ENCODE measurements around the gene AJAP1.

Gene AJAP1

DNA sequence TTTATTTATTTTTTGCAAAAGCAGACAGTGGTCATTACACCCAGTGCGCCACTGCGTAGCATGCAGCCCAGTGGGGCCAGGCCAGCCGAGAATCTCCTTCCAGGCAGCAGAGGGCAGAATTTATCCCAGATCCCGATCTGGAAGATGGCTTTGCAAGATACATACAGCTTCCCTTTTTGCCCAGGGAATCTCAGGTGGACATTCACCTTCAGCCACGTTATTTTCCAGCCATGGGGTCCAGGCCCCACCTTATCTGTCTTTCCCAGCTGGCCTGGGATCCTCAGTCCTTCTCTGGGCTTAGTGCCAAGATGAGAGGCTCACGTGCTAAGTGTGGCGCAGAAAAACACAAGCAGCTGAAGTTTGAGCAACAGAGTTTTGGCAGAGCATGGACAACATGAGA lies 123.6 kb downstream of the AJAP1 start:
- DNase-seq = no peak

DNA sequence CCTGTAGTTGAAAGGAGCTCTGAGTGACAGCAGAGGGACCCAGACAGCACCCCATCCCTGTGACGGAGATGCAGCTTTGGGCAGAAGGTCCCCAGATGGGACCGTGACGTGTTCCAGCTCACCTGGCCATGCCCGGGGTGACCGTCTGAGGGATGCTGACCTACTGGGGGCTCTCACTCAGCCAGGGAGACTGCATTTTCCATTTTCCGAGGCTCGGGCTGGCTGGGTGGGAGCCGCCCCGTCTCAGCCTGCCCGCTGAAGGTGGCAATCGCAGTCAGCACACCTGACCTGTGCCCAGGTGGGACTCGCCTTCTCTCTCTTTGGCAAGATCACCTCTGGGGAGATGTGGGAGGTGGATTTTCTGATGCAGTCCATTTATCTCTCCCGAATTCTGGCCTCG lies 127.2 kb downstream of the AJAP1 start:
- DNase-seq = no peak

DNA sequence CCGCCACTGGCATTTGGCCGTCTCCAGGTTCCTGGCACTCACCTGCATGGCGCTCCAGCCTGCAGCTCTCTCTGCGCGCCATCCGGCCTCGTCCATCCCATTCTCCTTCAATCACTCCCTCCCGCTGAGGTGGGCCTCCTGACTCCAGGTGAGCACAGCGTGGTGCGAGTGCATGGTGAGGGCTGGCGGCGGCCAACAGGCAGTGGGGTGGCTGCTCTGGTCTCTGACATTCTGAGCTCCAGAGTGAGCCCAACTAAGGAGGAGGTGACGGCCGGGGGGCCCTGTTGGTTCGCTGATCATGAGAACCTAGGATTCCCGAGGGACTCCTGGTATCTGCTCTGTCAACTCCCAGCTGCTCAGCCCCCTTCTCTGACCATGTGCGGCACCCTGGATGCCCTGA lies 130.4 kb downstream of the AJAP1 start:
- DNase-seq = no peak

DNA sequence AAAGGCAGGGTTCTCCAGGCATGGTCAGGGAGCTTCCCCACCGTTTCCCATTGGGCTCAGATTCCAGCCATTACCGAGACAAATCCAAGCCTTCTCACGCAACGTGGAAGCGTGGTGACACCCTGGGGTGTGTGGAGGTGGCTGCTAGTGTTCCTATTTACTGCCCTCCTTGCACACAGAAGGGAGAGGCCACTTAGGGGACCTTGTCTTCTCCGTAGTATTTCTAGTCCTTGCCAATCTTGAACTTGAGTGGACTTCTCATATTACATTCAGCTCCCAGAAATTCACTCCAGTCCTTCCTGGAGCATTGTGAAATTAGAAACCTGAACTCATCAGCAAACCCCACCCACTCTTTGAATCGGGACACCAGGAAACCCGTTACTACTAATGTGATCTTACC lies 131.6 kb downstream of the AJAP1 start:
- DNase-seq = no peak

DNA sequence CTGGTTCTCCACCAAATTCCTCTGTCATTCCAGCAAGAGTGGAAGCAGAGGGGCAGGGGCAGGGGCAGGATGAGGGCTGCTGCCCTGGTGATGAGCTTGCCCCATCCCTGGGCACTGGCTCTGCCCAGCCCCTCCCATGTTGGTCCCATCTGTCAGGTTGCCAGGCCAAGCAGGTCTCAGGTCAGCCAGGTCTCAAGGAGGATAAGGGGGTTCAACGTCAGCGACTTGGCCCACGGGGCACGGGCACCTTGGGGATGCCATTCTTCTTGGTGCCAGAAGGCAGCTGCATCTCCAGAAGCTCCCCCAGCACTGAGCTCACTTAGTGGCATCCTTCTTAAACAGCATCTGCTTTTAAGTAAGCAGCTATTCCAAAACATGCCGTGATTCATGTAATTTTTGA lies 133.1 kb downstream of the AJAP1 start:
- no peak for DNase-seq

DNA sequence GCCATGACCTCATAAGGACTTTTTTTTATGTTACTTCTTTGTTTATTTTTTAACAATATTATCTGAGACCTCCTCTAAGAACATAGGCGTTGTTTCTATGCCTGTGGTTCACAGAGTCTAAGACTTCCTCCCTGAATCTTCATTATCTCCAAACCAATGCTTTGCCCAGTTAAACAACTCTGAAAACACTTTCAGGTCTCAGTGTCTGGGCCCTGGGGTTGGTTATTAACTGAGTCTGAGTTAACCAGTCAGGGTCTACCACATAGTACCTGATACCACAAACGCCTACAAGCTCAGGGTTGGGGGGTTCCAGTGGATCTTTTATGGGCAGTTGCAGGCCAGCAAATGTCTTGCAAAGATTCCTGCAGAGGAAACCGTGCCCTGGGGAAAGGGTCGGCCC lies 138.2 kb downstream of the AJAP1 start:
- no peak for DNase-seq

DNA sequence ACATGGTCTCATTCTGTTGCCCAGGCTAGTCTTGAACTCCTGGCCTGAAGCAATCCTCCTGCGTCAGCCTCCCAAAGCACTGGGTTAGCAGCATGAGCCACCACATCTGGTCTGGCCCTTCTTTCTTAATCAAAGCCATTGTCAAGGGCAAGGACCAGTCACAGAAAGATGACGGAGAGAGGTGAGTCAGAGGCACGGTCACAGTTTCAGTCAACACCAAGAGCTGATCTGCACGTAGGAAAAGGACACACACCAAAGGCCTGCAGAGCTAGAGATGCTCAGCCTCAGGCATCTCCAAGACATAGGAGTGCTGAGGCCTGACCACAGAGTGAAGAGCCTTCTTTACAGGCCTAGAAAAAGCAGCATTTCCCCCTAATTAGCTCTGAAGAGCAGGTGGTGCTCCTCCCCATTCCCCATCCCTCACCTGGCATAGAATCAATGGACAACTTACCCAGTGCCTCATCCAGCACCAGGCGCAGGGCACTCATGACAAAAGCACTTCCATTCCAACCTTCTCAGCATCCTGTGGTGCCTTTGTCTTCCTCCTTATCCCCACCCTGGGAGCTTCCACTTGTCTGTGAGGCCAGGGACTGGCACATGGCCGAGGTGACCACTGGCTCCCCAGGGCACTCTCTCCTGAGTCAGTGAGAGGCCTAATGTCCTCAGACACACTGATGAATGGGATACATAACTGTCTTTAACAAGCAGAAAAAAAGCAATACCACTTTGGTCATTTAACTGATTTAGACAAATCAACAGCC lies 139.8 kb downstream of the AJAP1 start:
- no peak for DNase-seq

DNA sequence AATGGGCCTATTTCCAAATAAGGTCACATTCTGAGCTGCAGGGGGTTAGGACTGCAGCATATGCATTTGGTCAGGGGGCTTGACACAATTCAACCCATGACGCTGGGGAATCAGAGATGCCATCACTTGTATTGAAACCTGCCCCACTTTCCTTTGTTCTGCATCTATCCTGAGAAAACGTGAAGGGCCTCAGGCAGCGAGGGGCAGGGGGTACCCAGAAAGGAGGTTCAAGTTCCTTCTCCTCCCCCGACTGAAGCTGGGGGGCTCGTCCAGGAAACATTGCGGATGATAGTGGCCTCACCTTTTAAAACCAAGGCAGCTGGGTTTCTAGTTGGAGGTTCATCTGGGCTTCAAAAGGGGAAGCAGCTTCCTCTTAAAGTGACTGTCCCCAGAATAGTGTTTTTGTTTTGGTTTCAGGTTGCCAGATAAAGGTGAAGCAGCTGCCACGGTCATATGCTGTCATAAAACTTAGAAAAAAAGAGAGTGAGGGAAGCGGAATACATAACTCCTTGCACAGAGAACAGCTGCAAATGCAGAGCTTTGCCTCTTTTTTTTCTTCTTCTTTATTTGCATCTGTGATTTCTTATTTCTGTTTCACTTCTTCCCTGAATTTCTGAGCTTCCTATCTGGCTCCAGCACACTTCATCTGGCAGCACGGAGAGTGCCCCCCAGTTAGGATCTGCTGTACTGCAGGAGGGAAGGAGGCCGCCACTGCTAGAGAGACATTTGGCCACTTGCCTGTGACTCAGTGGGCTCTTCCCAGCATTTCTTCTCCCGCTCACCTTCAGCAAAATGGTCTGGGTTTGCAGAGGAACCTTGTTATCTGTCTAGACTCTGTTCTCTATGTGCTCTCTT lies 142.0 kb downstream of the AJAP1 start:
- DNase-seq = no peak

DNA sequence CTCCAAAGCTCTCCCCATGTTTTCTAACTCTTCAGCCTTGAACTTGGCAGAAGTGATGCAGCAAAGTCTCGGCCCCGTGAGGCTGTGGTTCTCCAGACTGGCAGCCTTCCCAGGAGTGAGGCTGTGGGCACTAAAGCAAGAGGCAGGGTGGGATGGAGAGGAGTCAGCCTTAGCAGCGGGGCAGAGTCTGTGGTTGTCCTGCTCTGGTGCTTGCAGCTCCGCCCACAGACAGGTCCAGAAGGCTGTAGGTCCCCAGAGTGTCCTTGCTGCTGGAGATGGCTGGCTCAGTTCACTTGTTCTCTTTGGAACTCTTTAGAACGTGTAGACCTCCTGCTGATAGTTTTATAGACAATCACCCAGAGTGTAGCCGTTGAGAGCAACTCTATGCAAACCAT lies 142.6 kb downstream of the AJAP1 start:
- no peak for DNase-seq

DNA sequence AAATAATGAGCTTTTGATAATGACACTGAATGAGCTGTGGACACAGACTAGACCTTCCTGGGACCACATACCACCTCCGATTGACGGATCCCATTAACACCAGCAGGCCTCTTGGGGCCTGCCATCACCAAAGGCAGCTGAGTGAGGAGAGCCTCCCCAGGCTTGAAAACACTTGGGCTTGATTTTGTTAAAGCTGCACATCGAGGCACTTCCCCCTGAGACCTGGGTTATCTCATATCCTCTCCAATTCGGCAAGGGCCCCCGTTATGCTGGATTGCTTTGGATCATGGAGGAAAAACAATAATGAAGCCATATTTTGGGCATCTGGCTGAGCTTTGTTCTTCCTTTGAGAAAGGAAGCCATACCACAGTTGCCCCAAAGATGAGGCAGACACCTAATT lies 143.0 kb downstream of the AJAP1 start:
- DNase-seq = no peak

DNA sequence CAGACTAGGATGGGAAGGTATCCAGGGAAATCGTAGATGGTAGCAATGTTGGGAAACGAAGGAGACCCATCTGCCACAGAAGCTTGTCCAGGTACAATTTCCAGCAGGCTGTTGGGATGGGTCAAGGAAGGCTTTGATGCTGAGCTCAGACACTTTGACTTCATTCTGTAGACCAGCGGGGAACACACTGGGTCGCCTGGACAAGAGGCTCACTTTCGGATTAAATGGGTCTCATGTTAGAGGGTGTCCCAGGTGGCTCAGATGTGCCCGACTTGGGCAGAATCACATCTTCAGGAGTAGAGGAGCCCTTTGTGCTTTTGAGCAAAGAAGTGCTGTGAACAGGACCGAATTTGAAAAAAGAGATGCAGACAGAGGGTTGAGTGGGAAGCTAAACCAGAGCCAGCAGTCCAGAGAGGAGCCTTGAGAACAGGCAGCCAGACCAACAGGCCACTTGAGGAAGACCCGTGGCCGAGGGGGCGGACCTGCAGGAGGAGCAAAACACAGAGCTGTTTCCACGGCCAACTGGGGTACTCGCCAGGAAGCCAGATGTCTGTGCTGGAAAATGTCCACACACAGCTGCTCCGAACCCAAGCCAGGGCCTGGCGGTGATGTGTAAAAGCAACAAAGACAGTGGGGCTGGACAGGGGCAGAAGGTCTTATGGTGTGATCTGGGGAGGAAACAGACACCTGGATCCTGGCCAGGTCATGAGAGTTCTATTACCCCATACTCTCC lies 146.9 kb downstream of the AJAP1 start:
- no peak for DNase-seq

DNA sequence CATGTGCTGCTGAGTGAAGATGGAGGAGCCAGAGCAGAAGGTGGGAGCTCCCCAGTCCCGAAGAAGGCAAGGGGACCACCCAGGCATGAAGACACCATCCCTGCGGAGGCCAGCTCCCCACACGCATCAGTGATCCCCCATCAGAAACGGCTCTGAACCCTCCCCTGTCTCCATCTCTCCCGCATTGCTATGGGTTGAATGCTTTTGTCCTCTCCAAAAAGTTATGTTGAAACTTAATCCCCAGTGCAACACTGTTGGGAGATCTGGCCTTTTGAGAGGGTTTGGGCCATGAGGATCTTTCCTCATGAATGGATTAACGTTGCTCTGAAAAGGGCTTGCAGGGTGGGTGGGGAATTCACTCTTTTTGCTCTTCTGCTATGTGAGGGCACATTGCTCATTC lies 147.6 kb downstream of the AJAP1 start:
- DNase-seq = no peak

DNA sequence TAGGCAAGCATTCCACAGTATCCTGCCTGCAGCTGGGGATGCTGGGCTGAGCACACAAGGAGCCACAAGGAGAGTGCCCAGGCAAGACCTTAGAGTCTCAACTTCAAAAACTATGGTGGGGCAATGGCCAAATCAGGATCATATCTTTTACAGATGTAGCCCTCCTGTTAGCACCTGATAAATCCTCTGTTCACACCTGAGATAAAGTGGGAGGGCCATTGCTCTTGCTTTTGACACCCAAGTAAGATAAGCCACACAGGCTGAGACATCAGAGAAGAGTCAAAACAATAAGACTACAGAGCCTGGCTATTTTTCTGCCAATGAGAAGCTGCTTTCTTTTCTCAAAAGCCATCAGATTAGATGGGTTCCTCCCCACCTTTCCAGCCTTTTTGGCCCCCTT lies 148.9 kb downstream of the AJAP1 start:
- no peak for DNase-seq

DNA sequence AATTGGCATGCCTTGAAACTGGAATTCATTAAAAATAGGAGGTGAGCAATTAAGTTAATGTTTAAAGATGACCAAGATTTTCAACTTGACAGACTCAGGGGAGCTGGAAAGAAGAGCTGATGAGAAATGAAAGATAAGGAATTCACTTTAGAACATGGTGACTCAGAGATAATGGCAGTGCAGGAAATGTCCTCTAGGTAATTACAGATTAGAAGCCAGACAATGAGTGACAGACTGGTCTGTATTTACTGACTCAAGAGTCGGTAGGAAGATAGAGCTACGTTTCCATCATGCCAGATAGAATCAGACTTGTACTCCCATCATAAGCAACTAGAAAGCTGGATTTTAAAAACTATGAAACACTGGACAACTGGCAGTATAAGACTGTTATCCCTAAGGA lies 151.6 kb downstream of the AJAP1 start:
- DNase-seq = no peak

DNA sequence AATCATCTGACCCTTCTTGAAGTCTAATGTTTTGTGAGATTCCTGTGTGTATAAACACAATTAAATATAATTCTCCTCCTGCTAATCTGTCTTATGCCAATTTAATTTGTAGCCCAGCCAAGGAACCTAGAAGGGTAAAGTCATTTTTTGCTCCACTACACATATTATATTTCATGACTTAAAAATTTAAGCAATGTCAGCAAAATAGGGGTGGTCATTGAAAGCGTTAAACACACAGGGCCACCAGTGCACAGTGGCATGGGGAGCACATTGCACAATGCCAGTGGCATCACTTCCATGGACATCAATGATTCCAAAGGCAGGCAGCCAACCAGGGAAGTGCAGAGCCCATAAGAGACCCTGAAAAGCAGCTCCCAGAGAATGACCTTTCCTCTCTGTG lies 166.1 kb downstream of the AJAP1 start:
- DNase-seq = no peak

DNA sequence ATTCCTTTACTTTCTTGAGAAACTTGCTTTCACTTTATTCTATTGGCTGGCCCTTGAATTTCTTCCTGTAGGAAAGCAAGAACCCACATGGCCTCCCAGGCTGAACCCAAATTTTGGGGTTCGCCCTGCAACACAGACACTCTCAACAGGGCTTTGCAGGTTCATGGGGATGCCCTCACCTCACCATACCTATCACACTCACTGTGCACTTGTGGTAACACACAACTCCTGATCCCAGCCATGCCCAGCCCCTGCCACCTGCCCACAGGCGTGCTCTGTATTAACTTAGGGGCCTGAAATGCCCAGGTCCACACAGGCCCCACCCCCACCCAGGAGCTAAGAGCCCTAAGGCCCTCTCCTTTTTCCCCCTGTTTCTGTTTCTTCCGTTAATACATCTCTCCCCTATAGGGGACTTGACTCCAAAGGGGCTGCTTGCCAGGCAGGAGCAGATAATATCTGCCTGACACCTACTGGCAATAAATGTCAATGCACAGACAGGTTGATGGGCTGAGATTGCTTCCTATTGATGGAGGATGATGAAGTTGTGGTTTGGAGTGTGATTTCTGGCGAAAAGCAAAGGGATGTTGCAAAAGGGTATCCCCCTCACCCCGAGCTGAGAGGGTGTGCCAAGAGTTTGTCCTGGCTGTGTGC lies 171.5 kb downstream of the AJAP1 start:
- no peak for DNase-seq

DNA sequence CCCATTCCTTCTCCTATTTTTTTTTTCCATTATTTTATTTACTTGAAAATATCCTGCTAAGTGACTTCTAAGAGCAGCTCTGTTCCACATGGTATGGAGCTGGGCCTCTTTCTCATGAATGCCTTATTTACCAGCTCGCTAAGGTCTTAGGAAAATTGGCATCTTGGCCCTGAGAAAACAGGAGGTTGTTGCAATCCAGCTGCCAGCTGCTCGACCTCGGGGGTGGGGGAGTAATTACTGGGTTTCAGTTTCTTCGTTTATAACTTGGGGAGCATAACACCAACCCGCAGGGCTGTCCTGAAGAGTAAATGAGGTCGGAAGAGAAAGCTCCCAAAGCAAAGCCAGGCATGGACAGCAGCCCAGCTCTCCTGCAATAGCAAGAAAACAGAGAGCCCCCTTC lies 176.3 kb downstream of the AJAP1 start:
- DNase-seq = no peak

DNA sequence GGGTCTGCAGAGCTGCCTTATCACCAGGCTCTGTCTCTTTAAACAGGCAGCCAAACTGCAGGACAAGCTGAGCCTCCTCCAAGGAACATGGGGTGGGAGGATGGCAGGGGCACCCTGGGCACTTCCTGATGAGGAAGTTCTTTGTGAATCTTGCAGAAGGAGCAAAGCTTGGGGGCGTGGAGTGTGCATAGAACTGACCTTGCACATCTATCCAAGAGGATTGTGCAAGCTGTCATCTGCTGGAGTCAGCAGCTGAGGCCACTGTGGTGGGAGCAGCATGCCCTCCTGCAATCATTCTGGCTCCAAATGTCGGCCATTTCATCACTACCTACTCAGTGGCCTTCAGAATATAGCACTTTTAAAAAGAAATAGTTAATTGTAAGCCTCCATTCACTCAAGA lies 182.2 kb downstream of the AJAP1 start:
- no peak for DNase-seq

DNA sequence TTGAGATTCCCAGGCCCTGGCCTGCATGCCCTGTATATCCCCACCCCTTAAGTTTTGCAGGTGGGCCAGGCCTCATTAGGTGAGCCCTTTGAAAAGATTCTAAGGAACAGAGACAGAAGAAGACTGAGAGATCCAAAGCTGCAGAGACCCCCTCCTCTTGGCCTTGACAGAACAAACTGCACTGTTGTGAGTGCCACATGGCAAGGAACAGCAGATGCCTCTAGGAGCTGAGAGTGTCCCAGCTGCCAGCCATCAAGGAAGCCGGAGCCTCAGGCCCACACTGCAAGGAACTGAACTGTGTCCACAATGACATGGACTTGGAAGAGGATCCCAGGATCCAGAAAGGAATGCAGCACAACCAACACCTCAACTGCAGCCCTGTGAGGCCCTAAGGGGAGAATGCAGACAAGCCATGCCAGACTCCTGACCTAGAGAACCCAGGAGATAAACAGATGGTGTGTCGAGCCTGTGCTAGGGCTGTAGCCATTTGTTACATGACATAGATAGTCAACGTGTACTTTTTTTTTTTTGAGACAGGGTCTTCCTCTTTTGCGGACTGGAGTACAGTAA lies 182.7 kb downstream of the AJAP1 start:
- no peak for DNase-seq

DNA sequence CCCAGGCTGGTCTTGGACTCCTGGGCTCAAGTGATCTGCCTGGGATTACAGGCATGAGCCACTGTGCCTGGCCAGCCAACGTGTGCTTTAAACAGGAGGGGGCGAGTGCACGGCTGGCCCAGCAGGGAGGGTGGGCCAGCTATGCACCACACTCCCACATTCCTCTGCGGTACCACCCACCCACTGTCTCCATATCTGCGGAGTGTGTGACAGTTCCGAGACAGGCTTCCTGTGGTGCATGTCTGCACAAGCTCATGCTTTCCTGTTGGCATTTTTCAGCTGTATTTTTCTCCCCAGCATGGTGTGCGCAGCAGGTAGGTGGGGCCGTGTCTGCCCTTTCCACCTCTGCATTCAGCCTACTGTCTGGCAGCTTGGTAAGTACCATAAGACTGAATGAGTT lies 183.3 kb downstream of the AJAP1 start:
- no peak for DNase-seq

DNA sequence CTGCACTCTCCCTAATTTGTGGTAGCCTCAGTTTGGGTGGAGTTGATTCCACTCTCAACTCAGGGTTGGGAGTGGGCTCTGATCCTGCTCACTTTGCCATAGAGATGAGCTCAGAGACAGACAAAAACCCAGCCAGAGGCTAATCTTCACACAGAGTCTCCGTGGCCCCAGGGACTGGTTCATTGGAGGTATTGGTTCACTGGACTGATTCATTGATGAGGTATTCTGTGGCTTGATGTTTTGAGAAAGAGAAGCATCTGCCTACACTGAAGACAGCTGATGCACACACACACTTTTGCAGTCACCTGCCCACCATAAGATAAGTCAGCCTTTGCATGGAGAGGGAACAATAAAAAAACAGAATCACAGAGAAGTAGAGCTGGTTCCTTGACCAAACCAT lies 183.8 kb downstream of the AJAP1 start:
- no peak for DNase-seq
